Tracheal epithelial cell (primary cell): ENCODE data around the gene HIP1R. TPM values are rescaled to one million over a fixed set of nuclear protein-coding genes. Genes with fewer than 3 reads are reported as not detected.

Experiments used
- total RNA-seq: library from RNA; depleted of rRNA; stranded (reverse); fragments of >200 nt; gene quantifications from 2 replicates; pipeline ENCODE4 v1.2.1, GENCODE V29; 2014

HIP1R gene
- 40.9 and 60.7 TPM in 2 replicates for total RNA-seq

GRCh38 chr12:122834921-122835749 lies at the start of gene HIP1R:
HIP1R (plus strand) TSS chr12:122835457; CDS start chr12:122835551, 94 bp downstream.

GRCh38 chr12:122895704-122896636 lies 60.7 kb downstream of the HIP1R start, which contains the start of gene VPS37B:
VPS37B (minus strand) TSS chr12:122896124; CDS start chr12:122896062, 62 bp downstream.

Other genes with a start within 250 kb of the HIP1R start
- gene HCAR2, start 132.1 kb upstream of the HIP1R start, total RNA-seq: 3.6 and 6.5 TPM in 2 replicates
- 1.1 and 8.9 TPM in 2 replicates for gene HCAR3, start 118.6 kb upstream of the HIP1R start, total RNA-seq
- gene HCAR1, start 104.6 kb upstream of the HIP1R start, total RNA-seq: 0.21 and 0.24 TPM in 2 replicates
- 28.8 and 31.3 TPM in 2 replicates for gene DENR, start 82.6 kb upstream of the HIP1R start, total RNA-seq
- gene CCDC62, start 60.9 kb upstream of the HIP1R start, total RNA-seq: 0.64 and 0.96 TPM in 2 replicates
- gene VPS37B, start 60.7 kb downstream of the HIP1R start, total RNA-seq: 19.3 and 25.6 TPM in 2 replicates
- 3.1 and 8.3 TPM in 2 replicates for gene ABCB9, start 131.0 kb downstream of the HIP1R start, total RNA-seq
- gene OGFOD2, start 139.8 kb downstream of the HIP1R start, total RNA-seq: 7.0 and 8.5 TPM in 2 replicates
- gene ARL6IP4, start 145.2 kb downstream of the HIP1R start, total RNA-seq: 160 and 183 TPM in 2 replicates